ENCODE measurements around the gene CDH4.

DNA sequence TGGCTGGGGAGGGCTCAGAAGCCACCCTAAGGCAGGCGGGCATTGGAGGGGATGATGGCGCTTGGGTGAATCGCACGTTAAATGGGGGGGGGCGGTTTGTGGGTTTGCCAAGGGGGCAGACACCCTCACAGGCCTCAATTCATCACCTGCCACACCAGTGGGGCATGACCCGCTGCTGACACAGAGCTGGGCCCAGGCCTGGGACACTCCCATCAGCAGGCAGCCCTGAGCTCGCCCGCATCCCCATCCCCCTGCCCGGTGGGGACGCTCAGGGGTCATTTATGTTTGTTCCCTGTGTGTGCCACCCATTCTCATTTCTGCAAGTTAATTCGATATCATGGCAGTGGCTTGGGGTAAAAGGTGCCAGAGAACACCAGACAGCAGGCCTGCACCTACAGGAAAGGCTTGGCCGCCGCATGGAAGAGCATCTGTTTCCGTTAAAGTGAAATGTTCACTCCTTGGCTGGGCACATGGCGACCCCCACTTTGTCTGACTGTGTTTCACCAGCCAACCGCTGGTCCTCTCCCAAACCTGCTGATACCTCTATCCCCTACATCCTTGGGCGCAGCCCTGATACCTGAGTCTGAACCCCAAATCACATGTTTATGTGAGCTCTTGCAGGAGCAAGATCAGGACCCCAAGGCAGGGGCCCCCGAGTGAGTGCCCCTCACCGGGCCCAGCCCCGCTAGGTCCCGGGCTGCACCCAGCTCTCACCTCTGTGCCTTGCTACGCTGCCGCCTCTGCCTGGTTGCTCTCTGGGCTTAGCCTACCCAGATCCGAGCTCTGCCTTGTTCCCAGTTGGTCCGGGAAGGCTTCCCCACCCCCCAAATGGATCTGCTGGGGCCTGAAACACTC, 564.8 kb downstream of the CDH4 start:
- TF ChIP-seq HDAC6 (IDR thresholded peaks at IDR 0.05; ENCODE audit: low read depth, low read length) (no peak), SUZ12 (IDR thresholded peaks at IDR 0.05; ENCODE audit: low read length) (no peak), BACH1 (IDR thresholded peaks at IDR 0.05; ENCODE audit: low read length) (no peak), JUND (IDR thresholded peaks at IDR 0.05; ENCODE audit: low read length) (no peak), POLR2A (IDR thresholded peaks at IDR 0.05; ENCODE audit: control extremely low read depth in 1 of 2, low read depth in 2 of 2, low read length in 2 of 2) (no peak), CEBPB (IDR thresholded peaks at IDR 0.05; ENCODE audit: low read depth, low read length) (no peak), GABPA (IDR thresholded peaks at IDR 0.05; ENCODE audit: borderline replicate concordance, insufficient read depth, low read length) (no peak), POU5F1 (IDR thresholded peaks at IDR 0.05; ENCODE audit: low read depth, low read length) (no peak), GTF2F1 (IDR thresholded peaks at IDR 0.05; ENCODE audit: borderline replicate concordance, low read depth, low read length) (no peak), RFX5 (IDR thresholded peaks at IDR 0.05; ENCODE audit: borderline replicate concordance, low read depth, low read length) (no peak)
- TF ChIP-seq, protein P1, sequence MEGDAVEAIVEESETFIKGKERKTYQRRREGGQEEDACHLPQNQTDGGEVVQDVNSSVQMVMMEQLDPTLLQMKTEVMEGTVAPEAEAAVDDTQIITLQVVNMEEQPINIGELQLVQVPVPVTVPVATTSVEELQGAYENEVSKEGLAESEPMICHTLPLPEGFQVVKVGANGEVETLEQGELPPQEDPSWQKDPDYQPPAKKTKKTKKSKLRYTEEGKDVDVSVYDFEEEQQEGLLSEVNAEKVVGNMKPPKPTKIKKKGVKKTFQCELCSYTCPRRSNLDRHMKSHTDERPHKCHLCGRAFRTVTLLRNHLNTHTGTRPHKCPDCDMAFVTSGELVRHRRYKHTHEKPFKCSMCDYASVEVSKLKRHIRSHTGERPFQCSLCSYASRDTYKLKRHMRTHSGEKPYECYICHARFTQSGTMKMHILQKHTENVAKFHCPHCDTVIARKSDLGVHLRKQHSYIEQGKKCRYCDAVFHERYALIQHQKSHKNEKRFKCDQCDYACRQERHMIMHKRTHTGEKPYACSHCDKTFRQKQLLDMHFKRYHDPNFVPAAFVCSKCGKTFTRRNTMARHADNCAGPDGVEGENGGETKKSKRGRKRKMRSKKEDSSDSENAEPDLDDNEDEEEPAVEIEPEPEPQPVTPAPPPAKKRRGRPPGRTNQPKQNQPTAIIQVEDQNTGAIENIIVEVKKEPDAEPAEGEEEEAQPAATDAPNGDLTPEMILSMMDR (IDR thresholded peaks at IDR 0.05; ENCODE audit: control extremely low read depth in 1 of 3, insufficient read depth in 1 of 3, low read depth in 1 of 3, low read length in 3 of 3) = no peak
- TF ChIP-seq, protein P2, sequence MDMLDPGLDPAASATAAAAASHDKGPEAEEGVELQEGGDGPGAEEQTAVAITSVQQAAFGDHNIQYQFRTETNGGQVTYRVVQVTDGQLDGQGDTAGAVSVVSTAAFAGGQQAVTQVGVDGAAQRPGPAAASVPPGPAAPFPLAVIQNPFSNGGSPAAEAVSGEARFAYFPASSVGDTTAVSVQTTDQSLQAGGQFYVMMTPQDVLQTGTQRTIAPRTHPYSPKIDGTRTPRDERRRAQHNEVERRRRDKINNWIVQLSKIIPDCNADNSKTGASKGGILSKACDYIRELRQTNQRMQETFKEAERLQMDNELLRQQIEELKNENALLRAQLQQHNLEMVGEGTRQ (IDR thresholded peaks at IDR 0.05; ENCODE audit: low read length) = no peak

Measured in H1 (cell line).